K562 (cell line): ENCODE measurements around the gene PTGR1. TPM values are rescaled to one million over a fixed set of nuclear protein-coding genes. Genes with fewer than 3 reads are reported as not detected.
A peak's percentile ranks its signal among the peaks of the same experiment; 100 is the strongest.

Experiments
- CBFA2T3 ChIP-seq: fragments of 450-650 bp; IDR thresholded peaks from 2 replicates; pipeline ENCODE4 v1.6.1; 2017
- CXXC5 ChIP-seq: fragments of 250-450 bp; sonication (Bioruptor Pico); IDR thresholded peaks from 2 replicates; pipeline ENCODE4 v1.8.0; 2022; ENCODE audit warnings: inconsistent platforms, mild to moderate bottlenecking, moderate library complexity
- ETV5 ChIP-seq: sonication (generic); formaldehyde crosslinking; IDR thresholded peaks from 2 replicates; pipeline ENCODE4 v1.4.0; 2020; ENCODE audit warnings: low read depth, mild to moderate bottlenecking, missing genetic modification reagents
- FOXA3 ChIP-seq, 2 experiments: fragments of 450-650 bp in 1 of 2; sonication (generic) in 1 of 2; formaldehyde crosslinking; IDR thresholded peaks in 1 of 2; conservative IDR thresholded peaks in 1 of 2; 2 replicates each; pipeline versions ENCODE4 v1.4.0 to v1.8.0; 2020 to 2022; ENCODE audit warnings: mild to moderate bottlenecking in 2 of 2, missing genetic modification reagents in 1 of 2
- HDAC2 ChIP-seq: fragments of 450-650 bp; IDR thresholded peaks from 2 replicates; pipeline ENCODE4 v1.6.1; 2016; ENCODE audit warnings: mild to moderate bottlenecking
- HDAC8 ChIP-seq: fragments of 450-650 bp; IDR thresholded peaks from 2 replicates; pipeline ENCODE4 v1.6.1; 2016; ENCODE audit warnings: mild to moderate bottlenecking, missing genetic modification characterization, moderate library complexity, missing compliant biosample characterization
- LARP7 ChIP-seq: fragments of 450-650 bp; IDR thresholded peaks from 2 replicates; pipeline ENCODE4 v1.6.1; 2016
- MCM3 ChIP-seq: fragments of 450-650 bp; IDR thresholded peaks from 2 replicates; pipeline ENCODE4 v1.6.1; 2016
- MEF2D ChIP-seq: conservative IDR thresholded peaks from 2 replicates; pipeline ENCODE4 v1.6.1; 2016; ENCODE audit warnings: low read depth, missing genetic modification characterization, missing compliant biosample characterization
- MEIS2 ChIP-seq: fragments of 450-650 bp; IDR thresholded peaks from 2 replicates; pipeline ENCODE4 v1.6.1; 2014; ENCODE audit warnings: mild to moderate bottlenecking; ENCODE audit not compliant: partially characterized antibody
- MXI1 ChIP-seq: IDR thresholded peaks from 2 replicates; pipeline ENCODE4 v1.6.1; 2011; ENCODE audit warnings: low read depth, mild to moderate bottlenecking, improper control_type of control experiment, low read length
- NR4A1 ChIP-seq, 2 experiments: fragments of 250-450 bp in 1 of 2; fragments of 450-650 bp in 1 of 2; sonication (Bioruptor Pico) in 1 of 2; IDR thresholded peaks; 2 replicates each; pipeline versions ENCODE4 v1.4.0 to v1.6.1; 2016 to 2020; ENCODE audit warnings: mild to moderate bottlenecking in 2 of 2, missing compliant biosample characterization in 1 of 2, missing genetic modification characterization in 1 of 2, moderate library complexity in 1 of 2
- NUFIP1 ChIP-seq: fragments of 450-650 bp; IDR thresholded peaks from 2 replicates; pipeline ENCODE4 v1.6.1; 2018; ENCODE audit not compliant: partially characterized antibody
- POU5F1 ChIP-seq: fragments of 150-350 bp; IDR thresholded peaks from 2 replicates; pipeline ENCODE4 v1.6.1; 2014; ENCODE audit warnings: borderline replicate concordance, low read length, low read depth, mild to moderate bottlenecking; ENCODE audit not compliant: partially characterized antibody
- RB1 ChIP-seq: fragments of 450-650 bp; IDR thresholded peaks from 2 replicates; pipeline ENCODE4 v1.6.1; 2017; ENCODE audit warnings: low read depth, mild to moderate bottlenecking
- RERE ChIP-seq: sonication (generic); formaldehyde crosslinking; IDR thresholded peaks from 2 replicates; pipeline ENCODE4 v1.8.0; 2023; ENCODE audit warnings: missing genetic modification reagents, mild to moderate bottlenecking, borderline replicate concordance
- SLC30A9 ChIP-seq: fragments of 250-450 bp; sonication (Bioruptor Pico); IDR thresholded peaks from 2 replicates; pipeline ENCODE4 v1.8.0; 2022; ENCODE audit warnings: mild to moderate bottlenecking, moderate library complexity
- SMARCC2 ChIP-seq: fragments of 450-650 bp; IDR thresholded peaks from 2 replicates; pipeline ENCODE4 v1.6.1; 2017; ENCODE audit warnings: antibody characterized with exemption, moderate library complexity, mild to moderate bottlenecking, low read depth
- SMC3 ChIP-seq: conservative IDR thresholded peaks from 2 replicates; pipeline ENCODE4 v1.6.1; 2011; ENCODE audit warnings: low read depth, low read length, improper control_type of control experiment; ENCODE audit not compliant: insufficient read depth
- TEAD2 ChIP-seq: fragments of 450-650 bp; IDR thresholded peaks from 2 replicates; pipeline ENCODE4 v1.6.1; 2016; ENCODE audit warnings: missing genetic modification characterization, control low read depth, missing compliant biosample characterization
- TEAD4 ChIP-seq, 2 experiments: sonication (generic) in 1 of 2; formaldehyde crosslinking in 1 of 2; IDR thresholded peaks; 2 replicates each; pipeline versions ENCODE4 v1.6.1 to v1.8.0; 2012 to 2022; ENCODE audit warnings: borderline replicate concordance in 1 of 2, inconsistent platforms in 1 of 2, low read length in 1 of 2, mild to moderate bottlenecking in 1 of 2, missing genetic modification reagents in 1 of 2
- YY1 ChIP-seq, 3 experiments: IDR thresholded peaks; 2 replicates each; pipeline ENCODE4 v1.6.1; 2011; ENCODE audit warnings: low read length in 2 of 3, mild to moderate bottlenecking in 2 of 3, moderate library complexity in 2 of 3, borderline replicate concordance in 1 of 3, control low read depth in 1 of 3, low read depth in 1 of 3; ENCODE audit not compliant: insufficient read depth in 3 of 3, insufficient replicate concordance in 2 of 3, control insufficient read depth in 1 of 3, insufficient read length in 1 of 3; ENCODE audit errors: extremely low read depth in 1 of 3
- ZNF174 ChIP-seq: fragments of 250-450 bp; sonication (Bioruptor Pico); IDR thresholded peaks from 2 replicates; pipeline ENCODE4 v1.4.0; 2020; ENCODE audit warnings: mild to moderate bottlenecking
- ZNF24 ChIP-seq: fragments of 450-650 bp; IDR thresholded peaks from 2 replicates; pipeline ENCODE4 v1.6.1; 2016
- ZZZ3 ChIP-seq: fragments of 450-650 bp; IDR thresholded peaks from 2 replicates; pipeline ENCODE4 v1.6.1; 2016; ENCODE audit warnings: antibody characterized with exemption, mild to moderate bottlenecking, moderate library complexity
- polyA plus RNA-seq, 8 experiments: library from polyadenylated mRNA; depleted of rRNA in 4 of 8; stranded (reverse) in 5 of 8; unstranded in 3 of 8; fragments of >200 nt; fragmentation: Nextera tagmentation in 2 of 8; fragmentation: Illumina TruSeq in 1 of 8; extraction: Ambion mirVana in 2 of 8; extraction: Trizol in 1 of 8; gene quantifications; 2 replicates each; pipeline versions ENCODE4 v1.2.1 to v1.2.3, GENCODE V29; 2011 to 2014; ENCODE audit warnings: inconsistent platforms in 1 of 8, missing spikeins in 1 of 8
- total RNA-seq, 7 experiments: library from RNA; depleted of rRNA in 6 of 7; stranded (reverse); fragments of >200 nt in 6 of 7; fragmentation: Illumina TruSeq in 2 of 7; extraction: Trizol in 2 of 7; gene quantifications; 2 replicates each; pipeline versions ENCODE4 v1.2.1 to v1.2.3, GENCODE V29; 2011 to 2021; ENCODE audit warnings: low replicate concordance in 1 of 7

Gene PTGR1
- total and polyA plus RNA-seq, 9 of the 15 experiments (the other 6 are each of a cell fraction or from before 2014, with no cell fraction given), result 0.22 TPM; not detected in 8

- no peak for TF ChIP-seq RB1
- no peak for TF ChIP-seq MXI1
- no peak for TF ChIP-seq MCM3
- no peak for TF ChIP-seq SMC3
- TF ChIP-seq RERE (CRISPR knock-in tag), result no peak
- no peak for TF ChIP-seq POU5F1
- no peak for TF ChIP-seq SLC30A9 (CRISPR knock-in tag)
- no peak for TF ChIP-seq NUFIP1
- no peak for TF ChIP-seq YY1 (IDR thresholded peaks at IDR 0.05; ENCODE audit: borderline replicate concordance in 1 of 3, control insufficient read depth in 1 of 3, extremely low read depth in 1 of 3, insufficient read depth in 3 of 3, insufficient read length in 1 of 3, insufficient replicate concordance in 2 of 3, low read depth in 1 of 3, low read length in 2 of 3)
- no peak for TF ChIP-seq MEF2D (tag)
- no peak for TF ChIP-seq TEAD2
- no peak for TF ChIP-seq SMARCC2
- no peak for TF ChIP-seq ZZZ3
- TF ChIP-seq MEIS2, result peak; percentile 91
- TF ChIP-seq CXXC5 (CRISPR knock-in tag), result peak; percentile 64
- peak; percentile 71 for TF ChIP-seq CBFA2T3
- TF ChIP-seq FOXA3 (CRISPR knock-in tag; conservative IDR thresholded peaks at IDR 0.05 in 1 of 2, IDR thresholded peaks at IDR 0.05 in 1 of 2), result peak in 1 of 2 experiments; percentile 73; a peak in 2 of 4 replicates
- no peak for TF ChIP-seq ZNF24
- TF ChIP-seq ETV5 (CRISPR knock-in tag), result no peak
- peak; percentile 73 for TF ChIP-seq TEAD4 (IDR thresholded peaks at IDR 0.05; ENCODE audit: low read length)
- TF ChIP-seq TEAD4 (CRISPR knock-in tag; IDR thresholded peaks at IDR 0.05; ENCODE audit: borderline replicate concordance), result no peak
- TF ChIP-seq ZNF174 (CRISPR knock-in tag), result no peak
- no peak for TF ChIP-seq HDAC8 (tag)
- TF ChIP-seq HDAC2, result no peak
- TF ChIP-seq NR4A1 (CRISPR knock-in tag; IDR thresholded peaks at IDR 0.05), result no peak
- TF ChIP-seq NR4A1 (tag; IDR thresholded peaks at IDR 0.05), result no peak
- no peak for TF ChIP-seq LARP7
Measured at GRCh38 chr9:111644195-111644772, 44.8 kb upstream of the PTGR1 start (continued).
